B cell (primary cell): Measurements from ENCODE around the gene WRAP73. TPM values are rescaled to one million over a fixed set of nuclear protein-coding genes. Genes with fewer than 3 reads are reported as not detected.

Experiments
- ATAC-seq: fragments of 200-7000 bp; cut with Tn5 transposase; one replicate; pipeline ENCODE4 v1.10.0; 2021; ENCODE audit warnings: low read depth, mild to moderate bottlenecking, moderate number of reproducible peaks, moderate library complexity
- CTCF ChIA-PET: fragments of 350-600 bp; sonication (Branson Sonifier 250); formaldehyde crosslinking; loops from one replicate; lab custom pipeline; 2021; ENCODE audit warnings: antibody characterized with exemption, inconsistent platforms; lab: Charles Lee
- POLR2A ChIA-PET: fragments of 350-600 bp; sonication (Branson Sonifier 250); formaldehyde crosslinking; loops from one replicate; lab custom pipeline; 2021; ENCODE audit warnings: antibody characterized with exemption; lab: Charles Lee
- DNase-seq: peaks from one replicate; pipeline ENCODE4 v3.0.0; 2013
- H2AFZ ChIP-seq: 2 replicates; pipeline ENCODE4 v1.6.1; 2012; ENCODE audit warnings: mild to moderate bottlenecking, low read depth, low read length; ENCODE audit not compliant: insufficient read depth, poor library complexity, severe bottlenecking
- H3K27ac ChIP-seq, 2 donors: 1 replicate in 1 of 2; 2 replicates in 1 of 2; pipeline ENCODE4 v1.5.1; 2012 to 2013; ENCODE audit warnings: low read length in 2 of 2, mild to moderate bottlenecking in 2 of 2, moderate library complexity in 1 of 2
- H3K27me3 ChIP-seq, 4 experiments: fragments of 200-600 bp in 1 of 4; sonication (generic) in 1 of 4; replicated peaks in 1 of 4; 1 replicate in 2 of 4; 2 replicates in 2 of 4; pipeline versions ENCODE4 v1.6.1 to v1.7.0; 2013 to 2016; ENCODE audit warnings: low read length in 3 of 4, mild to moderate bottlenecking in 2 of 4, mixed read lengths in 1 of 4, moderate library complexity in 1 of 4; ENCODE audit not compliant: insufficient read depth in 4 of 4, control insufficient read depth in 3 of 4; ENCODE audit errors: control extremely low read depth in 1 of 4
- H3K36me3 ChIP-seq, 2 experiments: replicated peaks in 1 of 2; 1 replicate in 1 of 2; 2 replicates in 1 of 2; pipeline versions ENCODE4 v1.6.1 to v1.7.1; 2013; ENCODE audit warnings: low read length in 1 of 2; ENCODE audit not compliant: insufficient read depth in 2 of 2, control insufficient read depth in 1 of 2; ENCODE audit errors: control extremely low read depth in 1 of 2, extremely low read depth in 1 of 2
- H3K4me1 ChIP-seq, 2 donors: fragments of 200-600 bp in 1 of 2; sonication (generic) in 1 of 2; 1 replicate in 1 of 2; 2 replicates in 1 of 2; pipeline versions ENCODE4 v1.5.1 to v1.6.1; 2013 to 2017; ENCODE audit warnings: low read length in 2 of 2; ENCODE audit not compliant: control insufficient read depth in 2 of 2, insufficient read depth in 2 of 2
- H3K4me2 ChIP-seq: replicated peaks from 2 replicates; pipeline ENCODE3; 2012; ENCODE audit warnings: mild to moderate bottlenecking, low read depth, low read length; ENCODE audit not compliant: poor library complexity, severe bottlenecking
- H3K4me3 ChIP-seq, 5 experiments: fragments of 200-600 bp in 1 of 5; sonication (generic) in 1 of 5; 1 replicate in 3 of 5; 2 replicates in 2 of 5; pipeline versions ENCODE4 v1.5.1 to v1.7.0; 2011 to 2016; ENCODE audit warnings: low read length in 4 of 5, mild to moderate bottlenecking in 4 of 5, low read depth in 2 of 5, control low read depth in 1 of 5, moderate library complexity in 1 of 5; ENCODE audit not compliant: insufficient read depth in 1 of 5; ENCODE audit errors: control extremely low read depth in 1 of 5, extremely low read depth in 1 of 5
- H3K79me2 ChIP-seq: fragments of 200-600 bp; sonication (generic); one replicate; pipeline ENCODE4 v1.6.0; 2016; ENCODE audit warnings: low read length; ENCODE audit not compliant: control insufficient read depth, insufficient read depth
- H3K9ac ChIP-seq: fragments of 200-600 bp; sonication (generic); 2 replicates; pipeline ENCODE4 v1.6.1; 2017; ENCODE audit warnings: mild to moderate bottlenecking, low read length, moderate library complexity
- H3K9me3 ChIP-seq, 3 donors: one replicate each; pipeline versions ENCODE4 v1.6.1 to v1.7.1; 2013; ENCODE audit warnings: low read length in 2 of 3; ENCODE audit not compliant: control insufficient read depth in 2 of 3, insufficient read depth in 1 of 3; ENCODE audit errors: control extremely low read depth in 1 of 3
- H4K20me1 ChIP-seq: 2 replicates; pipeline ENCODE4 v1.6.0; 2012; ENCODE audit warnings: mild to moderate bottlenecking, low read length; ENCODE audit not compliant: insufficient read depth, control insufficient read depth, poor library complexity, severe bottlenecking
- H3K27ac Mint-ChIP-seq: one replicate; pipeline ENCODE4 v1.8.0; 2021; ENCODE audit warnings: mixed read lengths
- H3K27me3 Mint-ChIP-seq: one replicate; pipeline ENCODE4 v1.8.0; 2021; ENCODE audit warnings: mixed read lengths
- H3K4me1 Mint-ChIP-seq: one replicate; pipeline ENCODE4 v1.8.0; 2021; ENCODE audit warnings: mixed read lengths
- H3K4me3 Mint-ChIP-seq: one replicate; pipeline ENCODE4 v1.8.0; 2021; ENCODE audit warnings: mixed read lengths
- H3K9me3 Mint-ChIP-seq: one replicate; pipeline ENCODE4 v1.8.0; 2022; ENCODE audit warnings: mixed read lengths; ENCODE audit not compliant: insufficient read depth
- EZH2 ChIP-seq: IDR thresholded peaks from 2 replicates; pipeline ENCODE4 v1.6.1; 2012; ENCODE audit warnings: borderline replicate concordance, low read depth, mild to moderate bottlenecking, moderate library complexity, low read length; ENCODE audit not compliant: insufficient read depth, poor library complexity, severe bottlenecking
- WGBS: methylation state at CpG from one replicate; pipeline ENCODE4 v1.1.5; 2013; ENCODE audit warnings: missing lambda C conversion rate; ENCODE audit not compliant: insufficient coverage; 5-methylcytosine and 5-hydroxymethylcytosine counted together
- intact Hi-C: fragments of 100-400 bp; cut with micrococcal nuclease; formaldehyde crosslinking; loops from one replicate; pipeline ENCODE4 v1.10.0; 2022
- polyA plus RNA-seq: library from polyadenylated mRNA; depleted of rRNA; stranded (reverse); fragments of >200 nt; gene quantifications from 2 replicates; pipeline ENCODE4 v1.2.3, GENCODE V29; 2012
- total RNA-seq, 2 donors: library from RNA; stranded (reverse); fragments of 120-200 nt in 1 of 2; gene quantifications; 1 replicate in 1 of 2; 2 replicates in 1 of 2; pipeline versions ENCODE4 v1.2.3 to v1.2.4, GENCODE V29; 2013 to 2022
- TF ChIP-seq, protein P1 (sequence below): fragments of 200-600 bp; IDR thresholded peaks from one replicate; pipeline ENCODE4 v1.8.0; 2022; ENCODE audit warnings: antibody characterized with exemption, mild to moderate bottlenecking

The WRAP73 gene
- total and polyA plus RNA-seq, 2 donors (not counting 1 experiment from before 2014, with no cell fraction given): 37.1 to 68.5 TPM

GRCh38 chr1:3607703-3608065, 42.2 kb downstream of the WRAP73 start:
- H3K4me1 ChIP-seq: peaks cover 15 to 17% of the 10 kb centered on the region in 2 donors
- intact Hi-C loops: no loop called here
- H3K9me3 ChIP-seq: peaks cover 0 to 7% (median 0%) of the 10 kb centered on the region in 3 donors
- no peak overlapping the region for H3K27ac Mint-ChIP-seq
- no peaks in the 10 kb centered on the region for H3K79me2 ChIP-seq
- no peaks in the 10 kb centered on the region for H4K20me1 ChIP-seq
- ATAC-seq (no peak), DNase-seq (no peak)
- H2AFZ ChIP-seq: no peak overlapping the region
- H3K4me3 Mint-ChIP-seq: no peak overlapping the region
- H3K27me3 ChIP-seq: peaks cover 0 to 39% (median 12%) of the 10 kb centered on the region in 4 experiments
- H3K27me3 Mint-ChIP-seq: peaks cover 12% of the 10 kb centered on the region
- no peaks in the 10 kb centered on the region for H3K36me3 ChIP-seq
- TF ChIP-seq, protein P1, sequence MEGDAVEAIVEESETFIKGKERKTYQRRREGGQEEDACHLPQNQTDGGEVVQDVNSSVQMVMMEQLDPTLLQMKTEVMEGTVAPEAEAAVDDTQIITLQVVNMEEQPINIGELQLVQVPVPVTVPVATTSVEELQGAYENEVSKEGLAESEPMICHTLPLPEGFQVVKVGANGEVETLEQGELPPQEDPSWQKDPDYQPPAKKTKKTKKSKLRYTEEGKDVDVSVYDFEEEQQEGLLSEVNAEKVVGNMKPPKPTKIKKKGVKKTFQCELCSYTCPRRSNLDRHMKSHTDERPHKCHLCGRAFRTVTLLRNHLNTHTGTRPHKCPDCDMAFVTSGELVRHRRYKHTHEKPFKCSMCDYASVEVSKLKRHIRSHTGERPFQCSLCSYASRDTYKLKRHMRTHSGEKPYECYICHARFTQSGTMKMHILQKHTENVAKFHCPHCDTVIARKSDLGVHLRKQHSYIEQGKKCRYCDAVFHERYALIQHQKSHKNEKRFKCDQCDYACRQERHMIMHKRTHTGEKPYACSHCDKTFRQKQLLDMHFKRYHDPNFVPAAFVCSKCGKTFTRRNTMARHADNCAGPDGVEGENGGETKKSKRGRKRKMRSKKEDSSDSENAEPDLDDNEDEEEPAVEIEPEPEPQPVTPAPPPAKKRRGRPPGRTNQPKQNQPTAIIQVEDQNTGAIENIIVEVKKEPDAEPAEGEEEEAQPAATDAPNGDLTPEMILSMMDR: no peak
- TF ChIP-seq EZH2: no peak
- H3K9me3 Mint-ChIP-seq: no peaks in the 10 kb centered on the region
- 98% methylated on average over 17 of the region's 18 CpGs for WGBS
- peaks cover 13% of the 10 kb centered on the region for H3K4me1 Mint-ChIP-seq
- H3K9ac ChIP-seq: no peak overlapping the region
- H3K4me2 ChIP-seq: no peak overlapping the region
- ChIA-PET CTCF (interaction anchor here (1.1 kb wide), 1 partner anchor 10 kb away, joined by 3 read pairs; no protein-coding TSS in a partner anchor), POLR2A (no interaction called here)
- no peak overlapping the region for H3K4me3 ChIP-seq
- H3K27ac ChIP-seq: no peak overlapping the region

DNA sequence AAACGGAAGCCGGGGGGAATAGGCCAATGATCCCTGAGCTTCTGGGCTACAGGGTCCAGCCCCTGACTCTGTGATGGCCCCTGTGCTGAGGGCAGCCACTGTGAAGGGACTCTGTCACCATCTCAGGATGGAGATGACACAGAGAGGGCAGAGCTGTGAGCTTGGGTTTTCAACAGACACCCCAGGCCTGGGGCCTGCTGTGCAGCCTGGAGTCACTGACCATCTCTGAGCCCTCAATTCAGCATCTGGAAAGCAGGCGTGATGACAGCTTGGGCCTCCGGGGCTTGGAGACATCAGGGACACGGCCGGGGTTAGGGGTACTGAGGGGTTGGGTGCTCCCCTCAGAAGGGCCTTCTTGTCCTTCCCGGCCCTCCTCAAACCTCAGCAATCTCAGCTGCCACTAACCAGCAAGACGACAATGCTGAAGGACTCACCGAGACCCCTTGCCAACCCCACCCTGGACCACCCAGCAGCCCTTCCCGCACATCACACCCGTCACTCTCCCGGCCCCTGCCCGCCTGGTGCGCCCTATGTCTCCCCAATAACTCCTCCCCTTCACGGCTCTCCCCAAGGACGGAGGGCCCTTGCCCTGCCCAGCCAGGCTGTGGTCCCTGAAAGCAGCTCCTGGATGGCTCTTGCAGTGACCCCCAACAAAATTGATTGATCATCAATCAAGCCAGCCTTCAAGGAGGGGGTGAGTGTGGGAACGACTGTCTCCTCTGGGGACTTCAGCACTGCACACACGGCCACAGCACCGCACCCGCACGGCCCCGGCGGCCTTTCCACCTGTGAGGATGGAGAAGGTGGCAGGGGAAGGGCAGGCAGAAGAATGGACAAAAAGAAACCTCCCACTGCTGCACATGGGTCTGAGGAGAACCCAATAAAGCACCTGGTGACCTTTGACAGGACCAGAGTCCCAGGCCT, 42.9 kb downstream of the WRAP73 start:
- Histone ChIP-seq H3K27me3 (peaks cover 0 to 35% (median 10%) of the 10 kb centered on the region in 4 experiments), H3K9ac (no peak overlapping the region), H3K9me3 (peaks cover 0 to 7% (median 0%) of the 10 kb centered on the region in 3 donors), H3K4me1 (peaks cover 15 to 16% of the 10 kb centered on the region in 2 donors), H3K36me3 (no peaks in the 10 kb centered on the region), H2AFZ (no peak overlapping the region), H3K4me2 (no peak overlapping the region), H4K20me1 (no peaks in the 10 kb centered on the region), H3K27ac (no peak overlapping the region), H3K79me2 (no peaks in the 10 kb centered on the region), H3K4me3 (no peak overlapping the region)
- ChIA-PET POLR2A (no interaction called here), CTCF (no interaction called here)
- ATAC-seq (no peak), DNase-seq (no peak)
- Mint-ChIP-seq H3K4me1 (peaks cover 10% of the 10 kb centered on the region), H3K4me3 (no peak overlapping the region), H3K9me3 (no peaks in the 10 kb centered on the region), H3K27me3 (peaks cover 9% of the 10 kb centered on the region), H3K27ac (no peak overlapping the region)
- intact Hi-C loops: no loop called here
- TF ChIP-seq, protein P1: no peak
- TF ChIP-seq EZH2: no peak
- WGBS: 96% methylated on average over 5 of the region's 23 CpGs
